HepG2 (cell line): ENCODE results near the gene PHF13. TPM values are rescaled to one million over a fixed set of nuclear protein-coding genes. Genes with fewer than 3 reads are reported as not detected.

ENCODE experiments used
- ATAC-seq: fragments of 200-7000 bp; cut with Tn5 transposase; 3 replicates; pipeline ENCODE4 v1.9.1; 2020; ENCODE audit warnings: mild to moderate bottlenecking, moderate library complexity
- BruUV-seq: library from RNA; stranded (reverse); fragments of 400-500 nt; replicated peaks from 2 replicates; lab custom pipeline; 2021; lab: Mats Ljungman, UMichigan
- CTCF ChIA-PET: fragments of 300-600 bp; formaldehyde crosslinking; extraction: SDS; loops from one replicate; lab custom pipeline; 2021; ENCODE audit warnings: low total read pairs, inconsistent platforms, low intra/inter-chr PET ratio; lab: Yijun Ruan, JAX
- POLR2A ChIA-PET: fragments of 350-600 bp; sonication (Branson Sonifier 250); formaldehyde crosslinking; loops from one replicate; lab custom pipeline; 2020; ENCODE audit warnings: antibody characterized with exemption, inconsistent platforms; lab: Yijun Ruan, JAX
- DNase-seq: peaks from one replicate; pipeline ENCODE4 v3.0.0-alpha.2; 2015; ENCODE audit warnings: low spot score
- FAIRE-seq: peaks from 3 replicates; lab custom pipeline; 2011; peaks lifted over from hg19 to GRCh38; lab: Jason Lieb, UNC
- H2AFZ ChIP-seq: one replicate; pipeline ENCODE4 v1.6.1; 2011; ENCODE audit warnings: low read length, inconsistent platforms
- H3K27ac ChIP-seq: fragments of 300-600 bp; 3 replicates; pipeline ENCODE4 v1.8.0; 2011; ENCODE audit warnings: mixed run types, mild to moderate bottlenecking, mixed read lengths, low read length, inconsistent platforms; ENCODE audit not compliant: insufficient read depth; ENCODE audit errors: extremely low read length
- H3K27me3 ChIP-seq, 2 experiments: fragments of 200-600 bp in 1 of 2; 2 replicates in 1 of 2; 3 replicates in 1 of 2; pipeline versions ENCODE4 v1.6.0 to v1.8.0; 2011; ENCODE audit warnings: low read length in 2 of 2, mild to moderate bottlenecking in 2 of 2, moderate library complexity in 2 of 2, inconsistent platforms in 1 of 2; ENCODE audit not compliant: insufficient read depth in 2 of 2, control insufficient read depth in 1 of 2
- H3K36me3 ChIP-seq, 2 experiments: fragments of 200-600 bp in 1 of 2; replicated peaks in 1 of 2; 2 replicates in 1 of 2; 3 replicates in 1 of 2; pipeline versions ENCODE4 v1.5.1 to v1.8.0; 2011; ENCODE audit warnings: low read length in 2 of 2, inconsistent platforms in 1 of 2; ENCODE audit not compliant: insufficient read depth in 2 of 2, control insufficient read depth in 1 of 2
- H3K4me1 ChIP-seq: 2 replicates; pipeline ENCODE4 v1.5.1; 2012; ENCODE audit warnings: low read length, inconsistent platforms; ENCODE audit not compliant: insufficient read depth
- H3K4me2 ChIP-seq: 2 replicates; pipeline ENCODE4 v1.6.0; 2011; ENCODE audit warnings: low read depth, low read length, inconsistent platforms
- H3K4me3 ChIP-seq, 3 experiments: fragments of 200-600 bp in 1 of 3; sonication (generic), shearing (Covaris generic) in 1 of 3; replicated peaks in 1 of 3; 2 replicates each; pipeline ENCODE4 v1.5.1; 2011 to 2016; ENCODE audit warnings: low read length in 3 of 3, inconsistent platforms in 2 of 3, low read depth in 2 of 3, mild to moderate bottlenecking in 2 of 3, control low read depth in 1 of 3, mixed read lengths in 1 of 3; ENCODE audit not compliant: insufficient read depth in 1 of 3
- H3K79me2 ChIP-seq: one replicate; pipeline ENCODE4 v1.6.1; 2011; ENCODE audit warnings: low read length, inconsistent platforms; ENCODE audit not compliant: insufficient read depth
- H3K9ac ChIP-seq: 2 replicates; pipeline ENCODE4 v1.6.0; 2011; ENCODE audit warnings: mild to moderate bottlenecking, low read depth, low read length, inconsistent platforms; ENCODE audit not compliant: insufficient read depth
- H3K9me3 ChIP-seq: 2 replicates; pipeline ENCODE4 v1.5.1; 2012; ENCODE audit warnings: mild to moderate bottlenecking, low read length
- H4K20me1 ChIP-seq: 2 replicates; pipeline ENCODE4 v1.6.0; 2011; ENCODE audit warnings: inconsistent platforms, mild to moderate bottlenecking, low read length, moderate library complexity; ENCODE audit not compliant: insufficient read depth
- KLF16 ChIP-seq, 2 experiments: sonication (generic) in 1 of 2; formaldehyde crosslinking in 1 of 2; IDR thresholded peaks; 2 replicates each; pipeline versions ENCODE4 v1.6.1 to v1.8.0; 2016 to 2023; ENCODE audit warnings: missing genetic modification reagents in 2 of 2, missing compliant biosample characterization in 1 of 2
- POLR2AphosphoS2 ChIP-seq: IDR thresholded peaks from 2 replicates; pipeline ENCODE4 v1.6.1; 2011; ENCODE audit warnings: low read depth, low read length, improper control_type of control experiment
- RBM39 ChIP-seq: fragments of 200-400 bp; formaldehyde crosslinking; IDR thresholded peaks from one replicate; pipeline ENCODE4 v1.6.1; 2018; ENCODE audit warnings: antibody characterized with exemption, mild to moderate bottlenecking, low read depth, low read length; ENCODE audit not compliant: poor library complexity, severe bottlenecking
- RFX5 ChIP-seq: IDR thresholded peaks from 2 replicates; pipeline ENCODE4 v1.6.1; 2011; ENCODE audit warnings: low read depth, low read length, improper control_type of control experiment
- SALL2 ChIP-seq: sonication (generic); formaldehyde crosslinking; IDR thresholded peaks from 2 replicates; pipeline ENCODE4 v1.8.1; 2023; ENCODE audit warnings: mild to moderate bottlenecking, missing genetic modification reagents, inconsistent platforms
- SNAPC2 ChIP-seq: sonication (generic); formaldehyde crosslinking; IDR thresholded peaks from 2 replicates; pipeline ENCODE4 v1.8.1; 2022; ENCODE audit warnings: mild to moderate bottlenecking, missing genetic modification reagents
- SP1 ChIP-seq, 2 experiments: fragments of 450-650 bp in 1 of 2; sonication (generic) in 1 of 2; formaldehyde crosslinking in 1 of 2; IDR thresholded peaks; 2 replicates each; pipeline versions ENCODE4 v1.4.0 to v1.6.1; 2016 to 2020; ENCODE audit warnings: missing genetic modification reagents in 1 of 2
- ZBTB38 ChIP-seq: sonication (generic); formaldehyde crosslinking; IDR thresholded peaks from 2 replicates; pipeline ENCODE4 v1.5.1; 2020; ENCODE audit warnings: mild to moderate bottlenecking, missing genetic modification reagents
- ZC3H13 ChIP-seq: sonication (generic); formaldehyde crosslinking; IDR thresholded peaks from 2 replicates; pipeline ENCODE4 v1.8.1; 2023; ENCODE audit warnings: mild to moderate bottlenecking, missing genetic modification reagents, moderate library complexity
- ZNF24 ChIP-seq: fragments of 450-650 bp; IDR thresholded peaks from 2 replicates; pipeline ENCODE4 v1.6.1; 2017; ENCODE audit warnings: antibody characterized with exemption, mild to moderate bottlenecking
- ZNF30 ChIP-seq: sonication (generic); formaldehyde crosslinking; IDR thresholded peaks from 2 replicates; pipeline ENCODE4 v1.5.0; 2020; ENCODE audit warnings: mild to moderate bottlenecking, missing genetic modification reagents
- ZNF547 ChIP-seq: sonication (generic); formaldehyde crosslinking; IDR thresholded peaks from 2 replicates; pipeline ENCODE4 v1.5.1; 2020; ENCODE audit warnings: mild to moderate bottlenecking, missing genetic modification reagents
- ZNF704 ChIP-seq: sonication (generic); formaldehyde crosslinking; IDR thresholded peaks from 2 replicates; pipeline ENCODE4 v1.8.1; 2023; ENCODE audit warnings: mild to moderate bottlenecking, inconsistent platforms, moderate library complexity, missing genetic modification reagents, borderline replicate concordance
- ZNF883 ChIP-seq: sonication (generic); formaldehyde crosslinking; IDR thresholded peaks from 2 replicates; pipeline ENCODE4 v1.5.1; 2020; ENCODE audit warnings: mild to moderate bottlenecking, missing genetic modification reagents; ENCODE audit errors: not compliant biosample characterization
- WGBS: methylation state at CpG from one replicate; pipeline ENCODE4 v1.1.6; 2017; ENCODE audit warnings: low lambda C conversion rate; 5-methylcytosine and 5-hydroxymethylcytosine counted together
- in situ Hi-C: cut with HindIII; loops from 2 replicates; pipeline ENCODE4 v1.10.0; 2017; ENCODE audit warnings: low pct_unique_long_range_greater_than_20kb; ENCODE audit not compliant: extremely low pct_ligation_motif_present
- intact Hi-C: fragments of 100-400 bp; cut with micrococcal nuclease; formaldehyde crosslinking; loops from one replicate; pipeline ENCODE4 v1.10.0; 2022; ENCODE audit not compliant: unreplicated experiment
- polyA plus RNA-seq, 8 experiments: library from polyadenylated mRNA; depleted of rRNA in 3 of 8; stranded (reverse) in 7 of 8; unstranded in 1 of 8; fragments of >200 nt; fragmentation: Illumina TruSeq in 4 of 8; extraction: Trizol in 4 of 8; gene quantifications; 2 replicates each; pipeline versions ENCODE4 v1.2.1 to v1.2.3, GENCODE V29; 2011 to 2016; ENCODE audit warnings: low read depth in 4 of 8, missing spikeins in 1 of 8, mixed read lengths in 1 of 8; ENCODE audit not compliant: insufficient read depth in 1 of 8
- total RNA-seq, 5 experiments: library from RNA; depleted of rRNA; stranded (reverse); fragments of >200 nt; fragmentation: Illumina TruSeq; extraction: Trizol; gene quantifications; 2 replicates each; pipeline ENCODE4 v1.2.3, GENCODE V29; 2016; ENCODE audit warnings: low read depth in 1 of 5
- TF ChIP-seq, protein P1 (sequence below): sonication (generic); formaldehyde crosslinking; IDR thresholded peaks from 2 replicates; pipeline ENCODE4 v1.5.1; 2020; ENCODE audit warnings: mild to moderate bottlenecking, missing genetic modification reagents, borderline replicate concordance
- TF ChIP-seq, protein P2 (sequence below): IDR thresholded peaks from 2 replicates; pipeline ENCODE4 v1.6.1; 2016; ENCODE audit warnings: missing genetic modification reagents, missing compliant biosample characterization

Gene PHF13
- total and polyA plus RNA-seq, 2 of the 13 experiments (the other 11 are each of a cell fraction or from before 2014, with no cell fraction given) = 4.7 to 7.4 TPM

DNA sequence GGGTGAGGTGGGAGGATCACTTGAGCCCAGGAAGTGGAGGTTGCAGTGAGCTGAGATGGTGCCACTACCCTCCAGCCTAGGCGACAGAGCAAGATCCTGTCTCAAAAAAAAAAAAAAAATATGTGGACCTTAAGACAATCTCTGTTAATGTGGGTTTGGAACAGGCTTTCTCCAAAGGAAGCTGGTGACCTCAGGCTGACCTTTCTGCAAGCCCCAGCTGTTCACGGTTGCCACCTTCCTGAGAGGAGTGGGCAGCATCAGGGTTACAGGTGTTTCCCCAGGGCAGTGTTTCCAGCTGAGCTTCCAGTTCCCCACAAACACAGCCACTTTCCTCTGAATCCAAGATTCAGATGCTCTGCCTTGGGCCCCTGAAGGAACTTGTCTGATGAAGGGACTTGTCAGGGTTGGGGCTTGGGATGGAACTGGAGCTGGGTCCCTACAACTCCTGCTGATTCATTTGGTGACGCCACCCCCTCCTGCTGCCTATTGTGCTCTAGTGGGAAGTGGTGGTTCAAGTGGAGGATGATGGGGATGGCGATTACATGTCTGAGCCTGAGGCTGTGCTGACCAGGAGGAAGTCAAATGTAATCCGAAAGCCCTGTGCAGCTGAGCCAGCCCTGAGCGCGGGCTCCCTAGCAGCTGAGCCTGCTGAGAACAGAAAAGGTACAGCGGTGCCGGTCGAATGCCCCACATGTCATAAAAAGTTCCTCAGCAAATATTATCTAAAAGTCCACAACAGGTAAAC, 31.8 kb upstream of the PHF13 start:
- no peak for DNase-seq
- TF ChIP-seq, protein P1, sequence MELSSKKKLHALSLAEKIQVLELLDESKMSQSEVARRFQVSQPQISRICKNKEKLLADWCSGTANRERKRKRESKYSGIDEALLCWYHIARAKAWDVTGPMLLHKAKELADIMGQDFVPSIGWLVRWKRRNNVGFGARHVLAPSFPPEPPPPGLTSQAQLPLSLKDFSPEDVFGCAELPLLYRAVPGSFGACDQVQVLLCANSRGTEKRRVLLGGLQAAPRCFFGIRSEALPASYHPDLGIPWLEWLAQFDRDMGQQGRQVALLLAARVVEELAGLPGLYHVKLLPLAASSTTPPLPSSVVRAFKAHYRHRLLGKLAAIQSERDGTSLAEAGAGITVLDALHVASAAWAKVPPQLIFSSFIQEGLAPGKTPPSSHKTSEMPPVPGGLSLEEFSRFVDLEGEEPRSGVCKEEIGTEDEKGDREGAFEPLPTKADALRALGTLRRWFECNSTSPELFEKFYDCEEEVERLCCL = 0 out of 2 replicates have a peak, but pooled peaks have one; percentile 42
- no peak for TF ChIP-seq ZNF24
- TF ChIP-seq SP1 (IDR thresholded peaks at IDR 0.05) = no peak
- no peak for TF ChIP-seq SP1 (CRISPR knock-in tag; IDR thresholded peaks at IDR 0.05)
- TF ChIP-seq KLF16 (CRISPR knock-in tag; IDR thresholded peaks at IDR 0.05) = no peak
- TF ChIP-seq SNAPC2 (CRISPR knock-in tag) = no peak
- TF ChIP-seq ZNF883 (CRISPR knock-in tag) = peak; percentile 31
- 0 out of 2 replicates have a peak, but pooled peaks have one; percentile 2 for TF ChIP-seq SALL2 (CRISPR knock-in tag)
- TF ChIP-seq POLR2AphosphoS2 = no peak
- no peak for TF ChIP-seq RFX5
- TF ChIP-seq ZNF547 = 0 out of 2 replicates have a peak, but pooled peaks have one; percentile 1
- TF ChIP-seq ZBTB38 = 0 out of 2 replicates have a peak, but pooled peaks have one; percentile 3
- no peak for TF ChIP-seq RBM39
- TF ChIP-seq ZNF704 (CRISPR knock-in tag) = no peak
- TF ChIP-seq, protein P2, sequence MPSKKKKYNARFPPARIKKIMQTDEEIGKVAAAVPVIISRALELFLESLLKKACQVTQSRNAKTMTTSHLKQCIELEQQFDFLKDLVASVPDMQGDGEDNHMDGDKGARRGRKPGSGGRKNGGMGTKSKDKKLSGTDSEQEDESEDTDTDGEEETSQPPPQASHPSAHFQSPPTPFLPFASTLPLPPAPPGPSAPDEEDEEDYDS (CRISPR knock-in tag) = no peak
- 0 out of 2 replicates have a peak, but pooled peaks have one; percentile 7 for TF ChIP-seq ZC3H13 (CRISPR knock-in tag)
- no peak for TF ChIP-seq ZNF30 (CRISPR knock-in tag)

More for the DNA sequence above, 31.8 kb upstream of the PHF13 start:
- Histone ChIP-seq H3K9me3 (no peaks in the 10 kb centered on the region), H3K9ac (peak overlapping the region; percentile 82), H3K27me3 (no peaks in the 10 kb centered on the region), H3K79me2 (peaks cover 15% of the 10 kb centered on the region), H3K4me3 (peak overlapping the region; percentile 9 to 91 (median 16); a peak in 3 of 6 replicates), H4K20me1 (peaks cover 4% of the 10 kb centered on the region; the same call in 1 of the 2 replicates), H3K27ac (peak overlapping the region; percentile 65), H3K4me2 (peak overlapping the region; percentile 96), H3K36me3 (no peaks in the 10 kb centered on the region), H3K4me1 (peaks cover 52% of the 10 kb centered on the region), H2AFZ (no peak overlapping the region)
- WGBS = 34% methylated on average over 8 of the region's 10 CpGs
- BruUV-seq = no TSS peak
- in situ Hi-C loops (no loop called here), intact Hi-C loops (loop anchor here (5.0 kb wide), 1 partner anchor 46 kb away; no protein-coding TSS in a partner anchor)
- ChIA-PET CTCF (interaction anchor here (0.9 to 1.3 kb wide), 2 partner anchors 27 to 53 kb away, joined by 3 read pairs; partner anchors contain the start of gene NOL9), POLR2A (interaction anchor here (1.6 to 5.2 kb wide), 3 partner anchors 13 to 27 kb away, joined by 8 to 113 read pairs (median 38); partner anchors contain the start of genes KLHL21, NOL9 and TAS1R1)
- FAIRE-seq (no peak), ATAC-seq (no peak)
